ENCODE results near the gene FNDC3A.
"Not testable (repeated sequence)": the region's sequence is repeated elsewhere in the genome, so short reads cannot be mapped to it uniquely, and the experiment has no call there.

- TF ChIP-seq, protein P1, sequence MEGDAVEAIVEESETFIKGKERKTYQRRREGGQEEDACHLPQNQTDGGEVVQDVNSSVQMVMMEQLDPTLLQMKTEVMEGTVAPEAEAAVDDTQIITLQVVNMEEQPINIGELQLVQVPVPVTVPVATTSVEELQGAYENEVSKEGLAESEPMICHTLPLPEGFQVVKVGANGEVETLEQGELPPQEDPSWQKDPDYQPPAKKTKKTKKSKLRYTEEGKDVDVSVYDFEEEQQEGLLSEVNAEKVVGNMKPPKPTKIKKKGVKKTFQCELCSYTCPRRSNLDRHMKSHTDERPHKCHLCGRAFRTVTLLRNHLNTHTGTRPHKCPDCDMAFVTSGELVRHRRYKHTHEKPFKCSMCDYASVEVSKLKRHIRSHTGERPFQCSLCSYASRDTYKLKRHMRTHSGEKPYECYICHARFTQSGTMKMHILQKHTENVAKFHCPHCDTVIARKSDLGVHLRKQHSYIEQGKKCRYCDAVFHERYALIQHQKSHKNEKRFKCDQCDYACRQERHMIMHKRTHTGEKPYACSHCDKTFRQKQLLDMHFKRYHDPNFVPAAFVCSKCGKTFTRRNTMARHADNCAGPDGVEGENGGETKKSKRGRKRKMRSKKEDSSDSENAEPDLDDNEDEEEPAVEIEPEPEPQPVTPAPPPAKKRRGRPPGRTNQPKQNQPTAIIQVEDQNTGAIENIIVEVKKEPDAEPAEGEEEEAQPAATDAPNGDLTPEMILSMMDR (IDR thresholded peaks at IDR 0.05), result not testable (repeated sequence)
- not testable (repeated sequence) for TF ChIP-seq POLR2AphosphoS5, POLR2A (IDR thresholded peaks at IDR 0.05)
These were observed 187.4 kb downstream of the FNDC3A start for GRCh38 chr13:49163162-49163561.

Data from prostate gland (tissue), 2 donors.